H1 (cell line): ENCODE data around the gene PLSCR3. TPM values are rescaled to one million over a fixed set of nuclear protein-coding genes. Genes with fewer than 3 reads are reported as not detected.

Experiments used
- CTCF ChIA-PET: fragments of 300-600 bp; sonication (Branson Sonifier 250); formaldehyde crosslinking; loops from one replicate; lab custom pipeline; 2021; ENCODE audit not compliant: partially characterized antibody; lab: Charles Lee
- POLR2A ChIA-PET: fragments of 300-600 bp; sonication (Branson Sonifier 250); formaldehyde crosslinking; loops from one replicate; lab custom pipeline; 2021; ENCODE audit warnings: inconsistent platforms; ENCODE audit not compliant: partially characterized antibody; lab: Charles Lee
- DNase-seq, 2 experiments: peaks; one replicate each; pipeline versions ENCODE4 v3.0.0 to v3.0.0-alpha.2; 2010 to 2022; ENCODE audit warnings: low spot score in 2 of 2, low read depth in 1 of 2, mixed read lengths in 1 of 2
- FAIRE-seq: peaks from 2 replicates; lab custom pipeline; 2011; peaks lifted over from hg19 to GRCh38; lab: Jason Lieb, UNC
- H2AFZ ChIP-seq: 2 replicates; pipeline ENCODE4 v1.8.1; 2012; ENCODE audit warnings: low read length, inconsistent platforms
- H2AK5ac ChIP-seq: 2 replicates; pipeline ENCODE4 v1.6.1; 2013; ENCODE audit warnings: low read depth, low read length
- H2BK120ac ChIP-seq: replicated peaks from 2 replicates; pipeline ENCODE3; 2013; ENCODE audit warnings: low read depth, low read length, inconsistent platforms
- H2BK12ac ChIP-seq: 2 replicates; pipeline ENCODE4 v1.6.1; 2013; ENCODE audit warnings: low read depth, low read length
- H2BK15ac ChIP-seq: 2 replicates; pipeline ENCODE4 v1.6.1; 2013; ENCODE audit warnings: low read length
- H2BK20ac ChIP-seq: 2 replicates; pipeline ENCODE4 v1.6.1; 2013; ENCODE audit warnings: low read length
- H2BK5ac ChIP-seq: 2 replicates; pipeline ENCODE4 v1.6.1; 2013; ENCODE audit warnings: low read depth, low read length
- H3K14ac ChIP-seq: 2 replicates; pipeline ENCODE4 v1.6.1; 2013; ENCODE audit warnings: inconsistent platforms; ENCODE audit not compliant: insufficient read length
- H3K18ac ChIP-seq: 2 replicates; pipeline ENCODE4 v1.6.1; 2013; ENCODE audit warnings: low read length; ENCODE audit errors: extremely low read depth
- H3K23ac ChIP-seq: 2 replicates; pipeline ENCODE4 v1.6.1; 2013; ENCODE audit warnings: inconsistent platforms; ENCODE audit not compliant: insufficient read length
- H3K23me2 ChIP-seq: 2 replicates; pipeline ENCODE4 v1.6.1; 2013; ENCODE audit warnings: low read depth, low read length
- H3K27ac ChIP-seq: 2 replicates; pipeline ENCODE4 v1.6.1; 2011; ENCODE audit warnings: low read depth, low read length, inconsistent platforms
- H3K27me3 ChIP-seq, 4 experiments: replicated peaks in 1 of 4; 1 replicate in 1 of 4; 2 replicates in 3 of 4; pipeline versions ENCODE4 v1.6.1 to v1.8.1; 2011 to 2013; ENCODE audit warnings: low read length in 3 of 4, mild to moderate bottlenecking in 3 of 4, inconsistent platforms in 2 of 4, mixed read lengths in 2 of 4, moderate library complexity in 1 of 4; ENCODE audit not compliant: control insufficient read depth in 3 of 4, insufficient read depth in 3 of 4; ENCODE audit errors: extremely low read depth in 1 of 4
- H3K36me3 ChIP-seq, 4 experiments: 2 replicates each; pipeline versions ENCODE4 v1.6.1 to v1.8.1; 2011 to 2013; ENCODE audit warnings: mild to moderate bottlenecking in 4 of 4, low read length in 3 of 4, moderate library complexity in 2 of 4, control low read depth in 1 of 4, inconsistent platforms in 1 of 4; ENCODE audit not compliant: insufficient read depth in 4 of 4, control insufficient read depth in 2 of 4
- H3K4ac ChIP-seq: replicated peaks from 2 replicates; pipeline ENCODE3; 2013; ENCODE audit warnings: low read length, low read depth, mixed read lengths, inconsistent platforms; ENCODE audit not compliant: insufficient read length
- H3K4me1 ChIP-seq, 4 experiments: replicated peaks in 1 of 4; 1 replicate in 1 of 4; 2 replicates in 3 of 4; pipeline versions ENCODE4 v1.6.1 to v1.8.1; 2011 to 2013; ENCODE audit warnings: low read length in 3 of 4, inconsistent platforms in 2 of 4, mixed read lengths in 1 of 4; ENCODE audit not compliant: insufficient read depth in 4 of 4, control insufficient read depth in 3 of 4
- H3K4me2 ChIP-seq, 2 experiments: 2 replicates each; pipeline versions ENCODE4 v1.6.1 to v1.8.1; 2011 to 2013; ENCODE audit warnings: low read depth in 2 of 2, low read length in 2 of 2, control low read depth in 1 of 2, inconsistent platforms in 1 of 2, mild to moderate bottlenecking in 1 of 2; ENCODE audit not compliant: insufficient read depth in 1 of 2
- H3K4me3 ChIP-seq, 4 experiments: fragments of 200-600, 300-600 bp in 1 of 4; sonication (generic), shearing (Covaris generic), sonication (Bioruptor Twin) in 1 of 4; 2 replicates each; pipeline versions ENCODE4 v1.5.1 to v1.8.1; 2011 to 2016; ENCODE audit warnings: low read length in 4 of 4, low read depth in 3 of 4, control low read depth in 2 of 4, inconsistent platforms in 2 of 4, mild to moderate bottlenecking in 2 of 4, mixed read lengths in 1 of 4, moderate library complexity in 1 of 4; ENCODE audit not compliant: insufficient read depth in 2 of 4; ENCODE audit errors: extremely low read depth in 1 of 4
- H3K56ac ChIP-seq: replicated peaks from 2 replicates; pipeline ENCODE3; 2013; ENCODE audit warnings: low read depth, mild to moderate bottlenecking, mixed read lengths, low read length, inconsistent platforms; ENCODE audit not compliant: insufficient read length
- H3K79me1 ChIP-seq: 2 replicates; pipeline ENCODE4 v1.6.1; 2013; ENCODE audit warnings: low read depth, low read length, control low read depth
- H3K79me2 ChIP-seq, 2 experiments: 2 replicates each; pipeline versions ENCODE4 v1.6.1 to v1.8.1; 2012 to 2013; ENCODE audit warnings: low read length in 2 of 2, mild to moderate bottlenecking in 2 of 2, inconsistent platforms in 1 of 2; ENCODE audit not compliant: insufficient read depth in 2 of 2, control insufficient read depth in 1 of 2
- H3K9ac ChIP-seq, 4 experiments: replicated peaks in 1 of 4; 1 replicate in 1 of 4; 2 replicates in 3 of 4; pipeline versions ENCODE4 v1.6.1 to v1.8.1; 2011 to 2013; ENCODE audit warnings: low read depth in 3 of 4, low read length in 3 of 4, control low read depth in 2 of 4, mild to moderate bottlenecking in 2 of 4, moderate library complexity in 2 of 4, inconsistent platforms in 1 of 4; ENCODE audit errors: extremely low read depth in 1 of 4
- H3K9me3 ChIP-seq, 2 experiments: 2 replicates each; pipeline versions ENCODE4 v1.6.1 to v1.8.1; 2012 to 2013; ENCODE audit warnings: mild to moderate bottlenecking in 2 of 2, moderate library complexity in 2 of 2, control low read depth in 1 of 2, inconsistent platforms in 1 of 2, low read depth in 1 of 2, low read length in 1 of 2, mixed read lengths in 1 of 2; ENCODE audit not compliant: insufficient read depth in 2 of 2
- H4K20me1 ChIP-seq, 2 experiments: replicated peaks in 1 of 2; 2 replicates each; pipeline versions ENCODE3 to v1.8.1; 2011 to 2013; ENCODE audit warnings: inconsistent platforms in 2 of 2, low read length in 2 of 2, mild to moderate bottlenecking in 1 of 2; ENCODE audit not compliant: insufficient read depth in 2 of 2, control insufficient read depth in 1 of 2
- H4K5ac ChIP-seq: 2 replicates; pipeline ENCODE4 v1.6.1; 2013; ENCODE audit warnings: low read length, low read depth, mixed read lengths, inconsistent platforms; ENCODE audit not compliant: insufficient read length
- H4K8ac ChIP-seq: 2 replicates; pipeline ENCODE4 v1.8.0; 2013; ENCODE audit warnings: mild to moderate bottlenecking, moderate library complexity, low read length, inconsistent platforms; ENCODE audit not compliant: insufficient read depth; ENCODE audit errors: extremely low read depth
- H4K91ac ChIP-seq: replicated peaks from 2 replicates; pipeline ENCODE3; 2013; ENCODE audit warnings: low read length, mixed read lengths, inconsistent platforms; ENCODE audit not compliant: insufficient read length
- ASH2L ChIP-seq: fragments of 200-600, 300-600 bp; sonication (generic); IDR thresholded peaks from one replicate; pipeline ENCODE4 v1.7.1; 2017; ENCODE audit warnings: low read length
- KDM4A ChIP-seq: IDR thresholded peaks from one replicate; pipeline ENCODE4 v1.7.1; 2012; ENCODE audit warnings: low read depth, mild to moderate bottlenecking, moderate library complexity, low read length, inconsistent platforms; ENCODE audit not compliant: severe bottlenecking
- KDM5A ChIP-seq: fragments of 200-600 bp; IDR thresholded peaks from 2 replicates; pipeline ENCODE4 v1.7.1; 2012; ENCODE audit warnings: mild to moderate bottlenecking, low read length, inconsistent platforms, mixed read lengths
- NRF1 ChIP-seq: IDR thresholded peaks from 2 replicates; pipeline ENCODE4 v1.6.1; 2011; ENCODE audit warnings: mild to moderate bottlenecking, low read depth, low read length, improper control_type of control experiment
- RFX5 ChIP-seq: IDR thresholded peaks from 2 replicates; pipeline ENCODE4 v1.6.1; 2011; ENCODE audit warnings: low read depth, low read length, improper control_type of control experiment, borderline replicate concordance
- RXRA ChIP-seq: IDR thresholded peaks from 2 replicates; pipeline ENCODE4 v1.6.1; 2011; ENCODE audit warnings: low read depth, mild to moderate bottlenecking, low read length, moderate library complexity; ENCODE audit not compliant: insufficient read depth
- SRF ChIP-seq: IDR thresholded peaks from 2 replicates; pipeline ENCODE4 v1.6.1; 2011; ENCODE audit warnings: mild to moderate bottlenecking, low read depth, low read length, moderate library complexity
- WGBS, 2 experiments: shearing (Covaris generic) in 1 of 2; methylation state at CpG; one replicate each; pipeline versions ENCODE4 v1.1.6 to v1.1.7; 2013 to 2015; ENCODE audit warnings: low lambda C conversion rate in 2 of 2, mixed read lengths in 2 of 2, inconsistent platforms in 1 of 2, low coverage in 1 of 2, missing lambda C conversion rate in 1 of 2; ENCODE audit not compliant: insufficient replicate concordance in 2 of 2, insufficient coverage in 1 of 2, insufficient read length in 1 of 2; ENCODE audit errors: extremely low coverage in 1 of 2, missing lambda C conversion rate in 1 of 2; 5-methylcytosine and 5-hydroxymethylcytosine counted together
- polyA plus RNA-seq, 7 experiments: library from polyadenylated mRNA; depleted of rRNA in 3 of 7; stranded (reverse) in 5 of 7; unstranded in 2 of 7; fragments of >200 nt in 5 of 7; fragments of 200-250 nt in 2 of 7; gene quantifications; 1 replicate in 5 of 7; 2 replicates in 1 of 7; 4 replicates in 1 of 7; pipeline versions ENCODE4 v1.2.1 to v1.2.3, GENCODE V29; 2011 to 2013; ENCODE audit warnings: missing spikeins in 2 of 7, mixed read lengths in 2 of 7
- total RNA-seq: library from RNA; stranded (reverse); fragmentation: NEBNext Ultra II Directional; extraction: Animal tissue kit (Norgen Biotek cat#: 25700); gene quantifications from 2 replicates; pipeline ENCODE4 v1.2.1, GENCODE V29; 2021

The PLSCR3 gene
- total and polyA plus RNA-seq, 2 of the 8 experiments (the other 6 are each of a cell fraction or from before 2014, with no cell fraction given) = 36.1 to 38.7 TPM

DNA sequence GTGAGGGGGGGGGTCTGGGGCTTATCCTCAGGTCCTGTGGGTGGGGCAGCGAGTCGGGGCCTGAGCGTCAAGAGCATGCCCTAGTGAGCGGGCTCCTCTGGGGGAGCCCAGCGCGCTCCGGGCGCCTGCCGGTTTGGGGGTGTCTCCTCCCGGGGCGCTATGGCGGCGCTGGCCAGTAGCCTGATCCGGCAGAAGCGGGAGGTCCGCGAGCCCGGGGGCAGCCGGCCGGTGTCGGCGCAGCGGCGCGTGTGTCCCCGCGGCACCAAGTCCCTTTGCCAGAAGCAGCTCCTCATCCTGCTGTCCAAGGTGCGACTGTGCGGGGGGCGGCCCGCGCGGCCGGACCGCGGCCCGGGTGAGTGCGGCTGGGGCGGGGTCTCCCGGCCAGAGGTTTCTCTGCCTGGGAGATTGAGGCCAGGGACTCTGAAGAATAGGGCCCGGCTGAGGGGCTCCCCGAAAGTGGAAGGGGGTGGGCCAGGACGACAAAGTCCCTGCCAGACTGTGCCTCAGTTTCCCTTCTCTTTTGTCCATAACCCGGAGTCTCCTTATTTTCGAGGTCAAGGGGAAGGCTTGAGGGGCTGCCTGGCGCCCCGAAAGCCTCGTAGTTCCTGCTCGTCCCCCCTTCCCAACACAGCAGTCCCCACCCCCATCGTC is 45.3 kb upstream of the PLSCR3 start, which contains the start of gene FGF11:
TSS of gene FGF11 (plus strand) at position 51 of the 651 bp plus-strand sequence. CDS start at position 160, 109 bp downstream.
- no peaks in the 10 kb centered on the region for H3K36me3 ChIP-seq
- POLR2A ChIA-PET = interaction anchor here (0.5 to 15.5 kb wide), 20 partner anchors 9 to 205 kb away, joined by 3 to 339 read pairs (median 4); partner anchors contain the start of genes ACAP1, DVL2, NLGN2 and POLR2A
- peak within 1 kb of the TSS; percentile 9; the same call in 1 of the 2 replicates for H2BK20ac ChIP-seq
- H3K9ac ChIP-seq = peak within 1 kb of the TSS; percentile 50 to 95 (median 92); a peak in 6 of 7 replicates
- H2AFZ ChIP-seq = no peak within 1 kb of the TSS
- peaks cover 2 to 19% (median 13%) of the 10 kb centered on the region in 4 experiments; a peak in 6 of 7 replicates for H3K27me3 ChIP-seq
- H3K4me3 ChIP-seq = peak within 1 kb of the TSS; percentile 50 to 83 (median 67)
- no peaks in the 10 kb centered on the region for H3K79me2 ChIP-seq
- WGBS, 2 experiments = 3% methylated on average over 15 of the region's 50 CpGs; no CpG with 5 or more reads in 1 of the 2 experiments
- H3K56ac ChIP-seq = peak within 1 kb of the TSS; percentile 77
- H3K23me2 ChIP-seq = peaks cover 31% of the 10 kb centered on the region
- FAIRE-seq = no peak
- H3K4ac ChIP-seq = peak within 1 kb of the TSS; percentile 58
- peak within 1 kb of the TSS; percentile 57 for H2BK120ac ChIP-seq
- no peaks in the 10 kb centered on the region for H3K79me1 ChIP-seq
- H4K91ac ChIP-seq = peak within 1 kb of the TSS; percentile 94
- H4K20me1 ChIP-seq = no peaks in the 10 kb centered on the region
- H3K14ac ChIP-seq = no peak within 1 kb of the TSS
- no peak within 1 kb of the TSS for H2AK5ac ChIP-seq
- H2BK15ac ChIP-seq = no peak within 1 kb of the TSS
- H4K8ac ChIP-seq = no peak within 1 kb of the TSS
- peak within 1 kb of the TSS; percentile 98 for H3K27ac ChIP-seq
- peaks cover 2 to 33% (median 16%) of the 10 kb centered on the region in 4 experiments for H3K4me1 ChIP-seq
- no peak for DNase-seq
- H3K4me2 ChIP-seq = peak within 1 kb of the TSS; percentile 91
- peak within 1 kb of the TSS; percentile 90 for H2BK5ac ChIP-seq
- H4K5ac ChIP-seq = peak within 1 kb of the TSS; percentile 95
- H3K18ac ChIP-seq = peak within 1 kb of the TSS; percentile 100
- no peaks in the 10 kb centered on the region for H3K9me3 ChIP-seq
- no peak for TF ChIP-seq KDM5A
- TF ChIP-seq ASH2L = no peak
- TF ChIP-seq NRF1 = no peak
- no peak for TF ChIP-seq RXRA
- TF ChIP-seq RFX5 = no peak
- TF ChIP-seq SRF = no peak
- TF ChIP-seq KDM4A = peak; percentile 15
- CTCF ChIA-PET = interaction anchor here (1.1 to 1.9 kb wide), 6 partner anchors 9 to 79 kb away, joined by 3 to 5 read pairs (median 3); partner anchors contain the start of gene TMEM256
- no peak within 1 kb of the TSS for H3K23ac ChIP-seq
- peak within 1 kb of the TSS; percentile 80; the same call in 1 of the 2 replicates for H2BK12ac ChIP-seq
